Measurements from ENCODE around the gene EZH1.
"Not testable (repeated sequence)": the region's sequence is repeated elsewhere in the genome, so short reads cannot be mapped to it uniquely, and the experiment has no call there.

EZH1 gene

GRCh38 chr17:42772945-42773289 lies 28.1 kb upstream of the EZH1 start:
- no peak for DNase-seq (ENCODE audit: low spot score)

DNA sequence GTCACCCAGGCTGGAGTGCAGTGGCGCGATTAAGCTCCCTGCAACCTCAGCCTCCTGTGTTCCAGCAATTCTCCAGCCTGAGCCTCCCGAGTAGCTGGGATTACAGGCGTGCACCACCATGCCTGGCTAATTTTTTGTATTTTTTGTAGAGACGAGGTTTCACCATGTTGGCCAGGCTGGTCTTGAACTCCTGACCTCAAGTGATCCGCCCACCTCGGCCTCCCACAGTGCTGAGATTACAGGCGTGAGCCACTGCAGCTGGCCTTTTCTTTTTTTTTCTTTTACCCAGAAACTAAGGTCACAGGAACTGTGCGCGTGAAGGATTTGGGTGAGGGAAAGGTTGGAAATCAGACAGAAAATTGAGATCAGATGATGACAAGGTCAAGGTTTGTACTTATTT lies 25.1 kb upstream of the EZH1 start:
- not testable (repeated sequence) for DNase-seq (ENCODE audit: low spot score)

- not testable (repeated sequence) for DNase-seq (ENCODE audit: low spot score)
These were observed 23.2 kb upstream of the EZH1 start for GRCh38 chr17:42768006-42768405.

GRCh38 chr17:42767512-42767911 lies 22.7 kb upstream of the EZH1 start:
- no peak for DNase-seq (ENCODE audit: low spot score)

GRCh38 chr17:42766124-42766523 lies 21.3 kb upstream of the EZH1 start:
- no peak for DNase-seq (ENCODE audit: low spot score)

- DNase-seq (ENCODE audit: low spot score): no peak
These were observed 16.8 kb upstream of the EZH1 start for GRCh38 chr17:42761638-42762037.

GRCh38 chr17:42760652-42761581 lies 16.1 kb upstream of the EZH1 start, which contains the start of gene RAMP2:
TSS of gene RAMP2 (plus strand) at chr17:42761227. CDS start at chr17:42761262, 35 bp downstream.
- DNase-seq (ENCODE audit: low spot score): no peak

- no peak for DNase-seq (ENCODE audit: low spot score)
These were observed 15.3 kb upstream of the EZH1 start for GRCh38 chr17:42759982-42760651.

DNA sequence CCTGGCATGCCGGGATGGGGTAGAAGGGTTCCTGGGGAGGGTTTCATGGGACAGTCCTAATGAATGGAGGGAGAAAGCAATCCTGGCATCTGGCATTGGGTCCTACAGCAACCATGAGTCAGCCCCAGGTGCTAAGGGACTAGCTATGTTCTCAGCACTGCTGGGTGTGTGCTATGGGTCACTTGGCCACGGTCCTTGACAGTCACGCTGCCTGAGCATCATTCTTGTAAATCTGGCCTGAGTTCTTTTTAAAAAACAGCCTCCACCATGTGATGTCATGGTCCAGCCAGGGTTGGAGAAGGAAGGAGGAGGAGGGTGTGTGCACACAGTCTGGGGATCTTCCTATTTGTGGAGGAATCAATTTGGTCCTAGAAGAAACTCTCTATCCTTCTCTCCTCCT lies 9.9 kb upstream of the EZH1 start:
- DNase-seq (ENCODE audit: low spot score): no peak

- DNase-seq (ENCODE audit: low spot score): no peak
These were observed 6.8 kb upstream of the EZH1 start for GRCh38 chr17:42751628-42752027.

GRCh38 chr17:42750739-42751344 lies 6.0 kb upstream of the EZH1 start:
- DNase-seq (ENCODE audit: low spot score): no peak

GRCh38 chr17:42748908-42749798 lies 4.3 kb upstream of the EZH1 start:
- DNase-seq (ENCODE audit: low spot score): no peak

GRCh38 chr17:42748202-42748907 lies 3.5 kb upstream of the EZH1 start:
- DNase-seq (ENCODE audit: low spot score): no peak

GRCh38 chr17:42744283-42744805 lies 496 bp downstream of the EZH1 start:
- peak; percentile 42 for DNase-seq (ENCODE audit: low spot score)

GRCh38 chr17:42743595-42744282 lies 1.1 kb downstream of the EZH1 start:
- DNase-seq (ENCODE audit: low spot score): no peak

- DNase-seq (ENCODE audit: low spot score): not testable (repeated sequence)
These were observed 1.9 kb downstream of the EZH1 start for GRCh38 chr17:42742916-42743315.

GRCh38 chr17:42740699-42741098 lies 4.1 kb downstream of the EZH1 start:
- no peak for DNase-seq (ENCODE audit: low spot score)

DNA sequence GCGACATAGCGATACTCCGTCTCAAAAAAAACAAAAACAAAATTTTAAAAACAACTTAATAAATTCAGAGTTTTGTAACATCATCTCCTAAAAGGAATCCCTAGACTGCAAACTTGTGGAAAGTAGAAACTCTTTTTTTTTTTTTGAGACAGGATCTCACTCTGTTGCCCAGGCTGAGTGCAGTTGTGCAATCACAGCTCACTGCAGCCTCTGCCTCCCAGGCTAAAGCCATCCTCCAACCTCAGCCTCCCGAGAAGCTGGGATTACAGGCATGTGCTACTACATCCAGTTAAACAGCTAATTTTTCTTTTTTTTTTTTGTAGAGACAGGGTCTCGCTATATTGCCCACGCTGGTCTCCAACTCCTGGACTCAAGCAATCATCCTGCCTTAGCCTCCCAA lies 19.7 kb downstream of the EZH1 start:
- no peak for DNase-seq (ENCODE audit: low spot score)

GRCh38 chr17:42723636-42724035 lies 21.2 kb downstream of the EZH1 start:
- DNase-seq (ENCODE audit: low spot score): no peak

DNA sequence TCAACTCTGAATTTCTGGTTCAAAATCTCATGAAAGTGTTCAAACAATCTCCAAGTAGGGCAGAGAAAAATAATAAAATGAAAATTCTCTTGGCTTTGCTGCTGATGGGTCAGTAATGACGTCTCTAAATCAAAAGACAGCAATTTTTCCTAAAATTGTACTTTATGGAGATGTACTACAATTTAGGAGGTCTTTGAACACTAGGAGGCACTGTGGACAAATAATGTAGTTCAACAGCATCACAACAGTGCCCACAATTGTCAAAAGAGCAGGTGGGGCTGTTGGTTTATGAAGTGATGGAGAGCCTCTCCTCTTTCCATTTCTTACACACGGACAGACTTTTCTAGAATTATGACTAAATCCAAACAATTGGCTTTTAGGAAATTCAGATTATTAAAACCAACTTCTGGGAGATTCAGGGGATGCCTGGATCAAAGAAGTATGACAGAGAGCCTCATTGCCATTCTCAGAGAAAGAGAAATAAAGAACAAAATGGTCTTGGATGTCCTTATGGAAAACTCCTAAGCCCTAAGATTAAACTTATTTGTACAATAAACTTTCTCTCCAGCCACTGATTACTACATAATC lies 23.8 kb downstream of the EZH1 start:
- peak; percentile 68 for DNase-seq (ENCODE audit: low spot score)

All from putamen (tissue), 1 donor.